ENCODE data around the gene MOK.
A peak's percentile ranks its signal among the peaks of the same experiment; 100 is the strongest.
"Not testable (repeated sequence)": the region's sequence is repeated elsewhere in the genome, so short reads cannot be mapped to it uniquely, and the experiment has no call there.

Gene MOK

DNA sequence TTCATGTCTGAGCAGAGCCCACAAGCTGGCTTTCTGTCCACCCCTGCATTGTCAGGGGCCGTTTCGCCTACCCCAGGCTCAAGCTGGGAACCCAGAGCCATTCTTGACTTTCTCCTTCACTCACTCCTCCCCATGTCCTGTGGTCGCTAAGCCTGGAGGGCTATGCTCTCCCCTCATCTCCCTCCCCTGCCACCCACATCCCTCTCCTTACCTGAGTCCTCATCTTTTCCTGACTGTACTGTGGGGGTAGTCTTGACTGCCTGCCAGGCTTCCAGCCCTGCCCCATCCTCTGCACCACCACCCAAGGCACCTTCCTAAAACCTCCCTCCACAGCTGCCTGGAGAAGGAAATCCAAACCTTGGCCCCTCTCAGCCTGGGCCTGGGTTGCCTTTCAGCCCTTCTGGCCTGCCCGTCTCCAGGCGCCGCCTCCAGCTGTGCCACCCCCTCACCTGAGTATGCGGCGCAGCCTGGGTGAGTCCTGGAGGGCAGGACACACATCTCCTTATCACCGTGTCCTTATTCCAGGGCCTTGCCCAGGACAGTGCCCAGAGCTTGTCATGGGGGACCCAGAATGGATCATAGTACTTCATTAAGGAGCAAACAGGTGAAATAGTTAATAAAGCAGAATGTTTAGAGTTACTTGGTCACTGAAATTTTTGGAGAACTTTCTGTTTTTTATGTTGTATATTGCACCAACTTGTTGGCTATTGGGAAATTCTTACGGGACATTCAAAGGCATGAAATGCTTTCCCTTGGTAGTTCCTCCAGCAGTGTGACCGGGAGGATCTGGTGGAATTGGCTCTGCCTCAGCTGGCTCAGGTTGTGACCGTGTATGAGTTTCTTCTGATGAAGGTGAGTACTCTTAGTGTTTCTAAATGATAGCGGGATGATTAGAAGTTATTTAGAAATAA is 29.1 kb upstream of the MOK start:
- TF ChIP-seq ZNF274 (IDR thresholded peaks at IDR 0.05; ENCODE audit: low read depth, low read length) = no peak
- H3K4me3 ChIP-seq (ENCODE audit: low read length) = no peak overlapping the region

DNA sequence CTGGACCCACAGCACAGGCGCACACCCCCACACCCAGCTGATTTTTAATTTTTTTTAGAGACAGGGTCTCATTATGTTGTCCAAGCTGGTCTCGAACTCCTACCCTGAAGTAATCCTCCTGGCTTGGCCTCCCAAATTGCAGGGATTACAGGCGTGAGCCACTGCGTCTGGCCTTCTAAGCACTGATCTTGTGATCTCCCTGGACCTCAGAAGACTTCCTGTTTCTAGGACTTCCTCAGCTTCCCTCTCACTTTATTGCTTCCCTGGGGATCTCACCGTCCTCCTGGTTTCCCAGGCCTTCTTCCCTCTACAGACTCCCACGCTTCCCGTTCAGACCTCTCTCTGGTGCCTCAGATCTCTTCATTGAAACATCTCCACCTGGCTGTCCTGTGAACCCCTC is 28.4 kb upstream of the MOK start:
- no peak for TF ChIP-seq ZNF274 (IDR thresholded peaks at IDR 0.05; ENCODE audit: low read depth, low read length)

GRCh38 chr14:102330806-102331205 is 25.8 kb upstream of the MOK start:
- H3K4me3 ChIP-seq (ENCODE audit: low read length) = no peak overlapping the region
- TF ChIP-seq ZNF274 (IDR thresholded peaks at IDR 0.05; ENCODE audit: low read depth, low read length) = no peak

More for the DNA sequence above, 28.4 kb upstream of the MOK start:
- no peak overlapping the region for H3K4me3 ChIP-seq (ENCODE audit: low read length)

- H3K4me3 ChIP-seq (ENCODE audit: low read length) = not testable (repeated sequence)
Measured at GRCh38 chr14:102329381-102329780, 24.4 kb upstream of the MOK start.

GRCh38 chr14:102326583-102326982 is 21.6 kb upstream of the MOK start:
- H3K4me3 ChIP-seq (ENCODE audit: low read length) = no peak overlapping the region
- no peak for TF ChIP-seq ZNF274 (IDR thresholded peaks at IDR 0.05; ENCODE audit: low read depth, low read length)

DNA sequence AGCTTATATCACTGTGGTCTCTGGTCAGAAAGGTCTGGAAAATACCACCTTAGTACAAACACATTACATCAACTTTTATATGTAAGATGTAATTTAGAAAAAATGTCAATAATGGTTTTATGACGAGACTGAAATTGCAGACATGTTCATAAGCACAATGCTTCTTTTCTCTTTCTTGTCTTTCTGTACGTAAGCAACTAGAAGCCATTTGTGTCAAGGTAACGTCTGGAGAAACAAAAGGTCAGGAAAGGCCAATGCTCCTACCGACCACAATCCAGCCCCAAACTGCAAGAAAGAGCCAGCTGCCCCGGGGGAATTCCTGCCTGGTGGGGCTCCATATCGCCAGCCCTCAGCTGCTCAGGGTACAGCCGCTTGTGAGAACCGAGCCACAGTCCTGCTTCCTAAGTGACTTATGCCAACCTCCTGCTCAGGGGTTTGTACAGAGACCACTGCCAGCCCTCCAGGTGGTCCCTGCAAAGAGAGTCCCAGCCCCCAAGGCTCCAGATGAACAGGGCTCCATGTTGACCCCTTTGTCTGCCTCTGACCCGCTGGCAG is 20.9 kb upstream of the MOK start:
- no peak for TF ChIP-seq ZNF274 (IDR thresholded peaks at IDR 0.05; ENCODE audit: low read depth, low read length)
- H3K4me3 ChIP-seq (ENCODE audit: low read length) = no peak overlapping the region

- TF ChIP-seq ZNF274 (IDR thresholded peaks at IDR 0.05; ENCODE audit: low read depth, low read length) = no peak
- H3K4me3 ChIP-seq (ENCODE audit: low read length) = no peak overlapping the region
Measured at GRCh38 chr14:102323102-102323501, 18.1 kb upstream of the MOK start.

GRCh38 chr14:102321456-102322422 is 16.8 kb upstream of the MOK start:
- no peak for TF ChIP-seq ZNF274 (IDR thresholded peaks at IDR 0.05; ENCODE audit: low read depth, low read length)
- no peak overlapping the region for H3K4me3 ChIP-seq (ENCODE audit: low read length)

GRCh38 chr14:102320671-102321455 is 15.9 kb upstream of the MOK start:
- TF ChIP-seq ZNF274 (IDR thresholded peaks at IDR 0.05; ENCODE audit: low read depth, low read length) = no peak
- peak overlapping the region; percentile 84 for H3K4me3 ChIP-seq (ENCODE audit: low read length)

DNA sequence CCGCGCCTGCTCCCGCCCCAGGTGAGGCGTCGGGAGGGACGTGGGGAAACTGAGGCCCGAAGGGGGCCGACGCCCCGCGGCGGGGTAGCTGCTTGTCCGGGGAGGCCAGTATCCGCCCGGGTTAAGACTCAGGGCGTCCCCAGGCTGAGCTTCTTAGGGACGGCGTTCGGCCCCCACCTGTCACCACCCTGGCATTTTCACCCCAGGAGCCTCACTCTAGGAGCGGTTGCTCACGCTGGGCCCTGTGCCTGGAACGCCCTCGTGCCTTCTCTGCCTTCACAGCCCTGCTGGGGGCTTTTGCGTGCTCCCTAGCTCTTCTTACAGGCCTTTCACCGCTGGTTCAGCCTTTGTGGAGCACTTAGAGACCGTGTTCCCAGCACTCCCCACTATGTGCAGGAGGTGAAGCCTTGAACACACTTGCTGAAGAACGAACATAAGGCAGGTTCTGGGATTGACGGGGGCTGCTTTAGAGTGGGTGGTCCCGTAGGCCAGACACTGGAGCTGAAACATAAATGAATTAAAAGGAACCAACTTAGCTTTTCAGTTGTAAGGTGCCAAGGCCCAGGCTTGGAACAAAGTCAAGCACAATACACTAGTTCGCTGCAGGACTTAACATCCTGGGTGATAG is 15.2 kb upstream of the MOK start:
- no peak for TF ChIP-seq ZNF274 (IDR thresholded peaks at IDR 0.05; ENCODE audit: low read depth, low read length)
- H3K4me3 ChIP-seq (ENCODE audit: low read length) = peak overlapping the region; percentile 84

DNA sequence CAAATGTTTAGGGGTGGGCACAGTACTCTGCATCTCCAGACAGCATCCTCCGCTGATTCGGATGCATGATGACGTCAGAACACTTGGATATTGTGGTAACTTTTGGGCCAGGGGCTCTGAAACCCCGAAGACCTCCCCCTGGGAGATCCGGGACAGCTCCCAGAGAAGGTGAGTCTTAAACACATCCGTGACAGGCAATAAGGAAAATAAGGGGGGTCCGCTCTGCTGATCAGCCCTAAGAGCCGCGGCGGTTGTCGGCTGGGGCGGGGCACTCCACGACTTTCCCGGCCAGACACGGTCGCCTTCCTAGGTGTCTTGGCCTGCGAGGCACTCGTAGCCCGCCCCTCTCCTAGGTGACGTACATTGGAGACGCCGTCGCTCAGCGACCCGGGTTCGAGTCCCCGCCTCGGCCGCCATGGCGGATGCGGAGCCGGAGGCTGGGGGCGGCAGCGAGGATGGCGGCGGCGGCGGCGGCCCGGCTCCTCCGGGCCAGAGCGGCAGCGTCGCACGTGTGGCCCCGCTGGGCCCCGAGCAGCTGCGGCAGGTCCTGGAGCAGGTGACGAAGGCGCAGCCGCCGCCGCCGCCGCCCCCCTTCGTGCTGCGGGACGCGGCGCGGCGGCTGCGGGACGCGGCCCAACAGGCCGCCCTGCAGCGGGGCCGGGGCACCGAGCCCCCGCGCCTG is 14.5 kb upstream of the MOK start, which contains the start of gene ZNF839:
ZNF839 (plus strand) TSS at position 396 of the 682 bp plus-strand sequence; CDS start at position 416, 20 bp downstream.
- peak within 1 kb of the TSS; percentile 84 for H3K4me3 ChIP-seq (ENCODE audit: low read length)
- no peak for TF ChIP-seq ZNF274 (IDR thresholded peaks at IDR 0.05; ENCODE audit: low read depth, low read length)

- H3K4me3 ChIP-seq (ENCODE audit: low read length) = peak overlapping the region; percentile 84
- no peak for TF ChIP-seq ZNF274 (IDR thresholded peaks at IDR 0.05; ENCODE audit: low read depth, low read length)
Measured at GRCh38 chr14:102318781-102319276, 13.9 kb upstream of the MOK start.

All from GM08714 (cell line).